GM12878 (cell line): ENCODE data around the gene SLC22A3. TPM values are rescaled to one million over a fixed set of nuclear protein-coding genes. Genes with fewer than 3 reads are reported as not detected.

ENCODE experiments used
- ATAC-seq: fragments of 200-7000 bp; cut with Tn5 transposase; 3 replicates; pipeline ENCODE4 v1.9.1; 2020; ENCODE audit warnings: mild to moderate bottlenecking, moderate library complexity
- BruUV-seq: library from RNA; stranded (reverse); fragments of 400-500 nt; replicated peaks from 2 replicates; lab custom pipeline; 2021; lab: Mats Ljungman, UMichigan
- CTCF ChIA-PET: fragments of 300-600 bp; sonication (Branson Sonifier 250); formaldehyde crosslinking; extraction: SDS; loops from one replicate; lab custom pipeline; 2021; ENCODE audit warnings: inconsistent platforms; lab: Yijun Ruan, JAX
- POLR2A ChIA-PET: fragments of 350-600 bp; formaldehyde crosslinking; extraction: SDS; loops from one replicate; lab custom pipeline; 2021; ENCODE audit warnings: inconsistent platforms; lab: Charles Lee
- RAD21 ChIA-PET: fragments of 300-600 bp; sonication (Branson Sonifier 250); formaldehyde crosslinking; loops from one replicate; lab custom pipeline; 2023; ENCODE audit warnings: antibody characterized with exemption; ENCODE audit not compliant: unreplicated experiment; lab: Charles Lee
- SMC1A ChIA-PET: fragments of 300-600 bp; sonication (Branson Sonifier 250); formaldehyde crosslinking; loops from one replicate; lab custom pipeline; 2023; ENCODE audit not compliant: unreplicated experiment, uncharacterized antibody; lab: Charles Lee
- DNase-seq: peaks from one replicate; pipeline ENCODE4 v3.0.0-alpha.2; 2011; ENCODE audit warnings: low read depth, low spot score
- FAIRE-seq: peaks from 3 replicates; lab custom pipeline; 2011; peaks lifted over from hg19 to GRCh38; lab: Jason Lieb, UNC
- H2AFZ ChIP-seq: 2 replicates; pipeline ENCODE4 v1.6.0; 2011; ENCODE audit warnings: low read depth, low read length, control low read depth; ENCODE audit not compliant: control insufficient read depth
- H3K27ac ChIP-seq: 2 replicates; pipeline ENCODE4 v1.5.1; 2011; ENCODE audit warnings: control low read depth; ENCODE audit not compliant: control insufficient read depth, insufficient read depth
- H3K27me3 ChIP-seq, 2 experiments: replicated peaks in 1 of 2; 2 replicates each; pipeline versions ENCODE4 v1.6.0 to v1.6.1; 2011; ENCODE audit warnings: low read length in 1 of 2; ENCODE audit not compliant: control insufficient read depth in 2 of 2, insufficient read depth in 2 of 2
- H3K36me3 ChIP-seq, 2 experiments: 2 replicates each; pipeline ENCODE4 v1.5.1; 2011; ENCODE audit warnings: low read length in 1 of 2; ENCODE audit not compliant: control insufficient read depth in 2 of 2, insufficient read depth in 2 of 2
- H3K4me1 ChIP-seq: 2 replicates; pipeline ENCODE4 v1.6.1; 2011; ENCODE audit warnings: mild to moderate bottlenecking, low read length, moderate library complexity, mixed read lengths; ENCODE audit not compliant: control insufficient read depth, insufficient read depth
- H3K4me2 ChIP-seq: 2 replicates; pipeline ENCODE4 v1.6.0; 2011; ENCODE audit warnings: control low read depth; ENCODE audit not compliant: control insufficient read depth, insufficient read depth
- H3K4me3 ChIP-seq: fragments of 200-600 bp; sonication (generic); 2 replicates; pipeline ENCODE4 v1.5.1; 2016
- H3K79me2 ChIP-seq: 2 replicates; pipeline ENCODE4 v1.6.0; 2011; ENCODE audit warnings: low read length; ENCODE audit not compliant: control insufficient read depth, insufficient read depth
- H3K9ac ChIP-seq: 2 replicates; pipeline ENCODE4 v1.8.0; 2011; ENCODE audit warnings: low read length, control low read depth, mixed read lengths; ENCODE audit not compliant: control insufficient read depth, insufficient read depth
- H3K9me3 ChIP-seq: replicated peaks from 3 replicates; pipeline ENCODE4 v1.5.1; 2011; ENCODE audit warnings: mild to moderate bottlenecking, low read length; ENCODE audit not compliant: control insufficient read depth, insufficient read depth
- H4K20me1 ChIP-seq: 2 replicates; pipeline ENCODE4 v1.6.0; 2011; ENCODE audit not compliant: control insufficient read depth, insufficient read depth
- BCL11A ChIP-seq: IDR thresholded peaks from 2 replicates; pipeline ENCODE4 v1.6.1; 2011; ENCODE audit warnings: low read depth, low read length
- CHD1 ChIP-seq: IDR thresholded peaks from 2 replicates; pipeline ENCODE4 v1.6.1; 2012; ENCODE audit warnings: low read depth, low read length, improper control_type of control experiment
- CHD4 ChIP-seq: fragments of 200-600 bp; sonication (generic); IDR thresholded peaks from 2 replicates; pipeline ENCODE4 v1.6.1; 2016; ENCODE audit warnings: mild to moderate bottlenecking
- FOXK2 ChIP-seq: fragments of 450-650 bp; IDR thresholded peaks from 2 replicates; pipeline ENCODE4 v1.6.1; 2017; ENCODE audit warnings: mild to moderate bottlenecking, moderate library complexity
- HCFC1 ChIP-seq: fragments of 150-350 bp; IDR thresholded peaks from 2 replicates; pipeline ENCODE4 v1.6.1; 2014; ENCODE audit warnings: low read length
- KAT2A ChIP-seq: conservative IDR thresholded peaks from 2 replicates; pipeline ENCODE4 v1.6.1; 2011; ENCODE audit warnings: low read depth, low read length; ENCODE audit not compliant: control insufficient read depth
- MEF2A ChIP-seq: IDR thresholded peaks from 2 replicates; pipeline ENCODE4 v1.6.1; 2011; ENCODE audit warnings: low read depth, mild to moderate bottlenecking, low read length, moderate library complexity; ENCODE audit not compliant: insufficient read depth
- MYB ChIP-seq: fragments of 150-350 bp; IDR thresholded peaks from 2 replicates; pipeline ENCODE4 v1.6.1; 2014; ENCODE audit warnings: mild to moderate bottlenecking, low read depth, low read length, borderline replicate concordance
- NR2C2 ChIP-seq: IDR thresholded peaks from 2 replicates; pipeline ENCODE4 v1.6.1; 2011; ENCODE audit warnings: borderline replicate concordance, low read depth; ENCODE audit not compliant: control insufficient read depth, insufficient read length
- RAD21 ChIP-seq: IDR thresholded peaks from 2 replicates; pipeline ENCODE4 v1.6.1; 2011; ENCODE audit warnings: mild to moderate bottlenecking, low read depth, low read length, moderate library complexity; ENCODE audit not compliant: insufficient read depth
- RBBP5 ChIP-seq: fragments of 200-600 bp; sonication (generic); conservative IDR thresholded peaks from 2 replicates; pipeline ENCODE4 v1.6.1; 2016
- RCOR1 ChIP-seq: conservative IDR thresholded peaks from 2 replicates; pipeline ENCODE4 v1.6.1; 2012; ENCODE audit warnings: low read depth, low read length, improper control_type of control experiment
- SMARCA5 ChIP-seq: fragments of 450-650 bp; IDR thresholded peaks from 2 replicates; pipeline ENCODE4 v1.6.1; 2017; ENCODE audit warnings: mild to moderate bottlenecking
- TARDBP ChIP-seq: IDR thresholded peaks from 2 replicates; pipeline ENCODE4 v1.6.1; 2016; ENCODE audit warnings: borderline replicate concordance
- TCF12 ChIP-seq: IDR thresholded peaks from 2 replicates; pipeline ENCODE4 v1.6.1; 2011; ENCODE audit warnings: low read depth, mild to moderate bottlenecking, low read length
- YY1 ChIP-seq: IDR thresholded peaks from 2 replicates; pipeline ENCODE4 v1.6.1; 2011; ENCODE audit warnings: low read depth, mild to moderate bottlenecking, low read length
- WGBS: methylation state at CpG from one replicate; pipeline ENCODE4 v1.1.6; 2016; ENCODE audit warnings: low lambda C conversion rate; ENCODE audit not compliant: insufficient replicate concordance, insufficient coverage; ENCODE audit errors: missing lambda C conversion rate; 5-methylcytosine and 5-hydroxymethylcytosine counted together
- in situ Hi-C: fragments of 300-500 bp; cut with MboI; formaldehyde crosslinking; loops from 9 replicates; pipeline ENCODE4 v1.14.3; 2018; ENCODE audit warnings: mixed read lengths
- intact Hi-C: fragments of 100-400 bp; cut with micrococcal nuclease; formaldehyde crosslinking; loops from one replicate; pipeline ENCODE4 v1.14.2; 2022; ENCODE audit not compliant: unreplicated experiment
- polyA plus RNA-seq, 11 experiments: library from polyadenylated mRNA; depleted of rRNA in 4 of 11; unstranded in 6 of 11; stranded (reverse) in 5 of 11; fragments of >200 nt; fragmentation: Nextera tagmentation in 4 of 11; fragmentation: Illumina TruSeq in 1 of 11; extraction: Ambion mirVana in 4 of 11; extraction: Trizol in 1 of 11; gene quantifications; 1 replicate in 1 of 11; 2 replicates in 10 of 11; pipeline versions ENCODE4 v1.2.1 to v1.2.3, GENCODE V29; 2011 to 2016; ENCODE audit warnings: inconsistent platforms in 2 of 11, missing spikeins in 2 of 11, low read depth in 1 of 11
- total RNA-seq, 4 experiments: library from RNA; depleted of rRNA in 3 of 4; stranded (reverse); fragments of >200 nt in 3 of 4; fragmentation: Illumina TruSeq in 1 of 4; extraction: Trizol in 1 of 4; gene quantifications; 2 replicates each; pipeline versions ENCODE4 v1.2.1 to v1.2.3, GENCODE V29; 2013 to 2021
- TF ChIP-seq, protein P1 (sequence below): IDR thresholded peaks from 2 replicates; pipeline ENCODE4 v1.6.1; 2011; ENCODE audit warnings: low read depth, mild to moderate bottlenecking, low read length, moderate library complexity, borderline replicate concordance; ENCODE audit errors: extremely low read depth

SLC22A3 gene
- total and polyA plus RNA-seq, 10 of the 15 experiments (the other 5 are each of a cell fraction or from before 2014, with no cell fraction given) = 0.07 to 0.15 TPM; not detected in 8

- RAD21 ChIA-PET = no interaction called here
- in situ Hi-C loops (no loop called here), intact Hi-C loops (no loop called here)
- POLR2A ChIA-PET = no interaction called here
- TF ChIP-seq CHD1 (no peak), RAD21 (no peak), HCFC1 (no peak), TARDBP (no peak), KAT2A (no peak), RCOR1 (no peak), MEF2A (no peak), FOXK2 (no peak), MYB (no peak), CHD4 (no peak), YY1 (no peak), RBBP5 (no peak), SMARCA5 (no peak), BCL11A (no peak), TCF12 (no peak), NR2C2 (no peak)
- TF ChIP-seq, protein P1, sequence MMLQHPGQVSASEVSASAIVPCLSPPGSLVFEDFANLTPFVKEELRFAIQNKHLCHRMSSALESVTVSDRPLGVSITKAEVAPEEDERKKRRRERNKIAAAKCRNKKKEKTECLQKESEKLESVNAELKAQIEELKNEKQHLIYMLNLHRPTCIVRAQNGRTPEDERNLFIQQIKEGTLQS = no peak
- Histone ChIP-seq H3K27ac (no peak overlapping the region), H4K20me1 (no peaks in the 10 kb centered on the region), H2AFZ (no peak overlapping the region), H3K4me1 (no peaks in the 10 kb centered on the region), H3K9me3 (no peaks in the 10 kb centered on the region), H3K4me2 (no peak overlapping the region), H3K9ac (no peak overlapping the region), H3K79me2 (no peaks in the 10 kb centered on the region), H3K36me3 (no peaks in the 10 kb centered on the region), H3K27me3 (no peaks in the 10 kb centered on the region), H3K4me3 (no peak overlapping the region)
- DNase-seq = no peak
- 0% methylated on average over 2 of the region's 2 CpGs for WGBS
- SMC1A ChIA-PET = no interaction called here
- no peak for ATAC-seq
- no peak for FAIRE-seq
- no TSS peak for BruUV-seq
- CTCF ChIA-PET = no interaction called here
These were observed 44.4 kb upstream of the SLC22A3 start for GRCh38 chr6:160303806-160304205.
